Fibroblast of the aortic adventitia (primary cell): Measurements from ENCODE around the gene LCT. TPM values are rescaled to one million over a fixed set of nuclear protein-coding genes. Genes with fewer than 3 reads are reported as not detected.

Experiments
- DNase-seq: peaks from one replicate; pipeline ENCODE4 v3.0.0-alpha.2; 2010; ENCODE audit warnings: low read depth
- H3K4me3 ChIP-seq: 2 replicates; pipeline ENCODE4 v1.5.1; 2011; ENCODE audit warnings: low read depth, mild to moderate bottlenecking, control low read depth, low read length, moderate library complexity
- CTCF ChIP-seq: IDR thresholded peaks from 2 replicates; pipeline ENCODE4 v1.5.1; 2011; ENCODE audit warnings: mild to moderate bottlenecking, low read length, control low read depth, inconsistent platforms; ENCODE audit not compliant: insufficient read depth
- total RNA-seq: library from RNA; depleted of rRNA; stranded (reverse); fragments of >200 nt; gene quantifications from 2 replicates; pipeline ENCODE4 v1.2.3, GENCODE V29; 2012; ENCODE audit warnings: low replicate concordance

The LCT gene
- total RNA-seq, 1 donor: not detected

DNA sequence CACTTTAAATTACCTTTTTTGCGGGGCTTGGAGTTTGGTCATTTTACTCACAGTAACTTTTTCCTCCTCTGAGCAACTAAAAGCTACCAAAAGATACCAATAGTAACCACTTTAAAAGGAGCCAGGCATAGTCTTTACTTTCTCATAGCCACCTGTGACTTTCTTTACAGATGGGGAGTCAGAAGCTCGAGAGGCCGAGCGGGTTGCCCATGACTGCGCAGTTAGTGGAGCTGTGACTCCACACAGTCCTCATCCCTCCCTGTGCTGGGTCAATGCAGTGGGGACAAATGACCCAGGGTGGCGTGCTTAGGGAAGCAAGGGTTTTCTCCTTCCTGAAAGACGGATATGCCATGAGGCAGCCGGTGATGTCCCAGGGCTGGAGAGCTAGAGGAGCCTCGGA, 11.9 kb downstream of the LCT start:
- no peak for TF ChIP-seq CTCF
- no peak for DNase-seq
- no peak overlapping the region for H3K4me3 ChIP-seq

DNA sequence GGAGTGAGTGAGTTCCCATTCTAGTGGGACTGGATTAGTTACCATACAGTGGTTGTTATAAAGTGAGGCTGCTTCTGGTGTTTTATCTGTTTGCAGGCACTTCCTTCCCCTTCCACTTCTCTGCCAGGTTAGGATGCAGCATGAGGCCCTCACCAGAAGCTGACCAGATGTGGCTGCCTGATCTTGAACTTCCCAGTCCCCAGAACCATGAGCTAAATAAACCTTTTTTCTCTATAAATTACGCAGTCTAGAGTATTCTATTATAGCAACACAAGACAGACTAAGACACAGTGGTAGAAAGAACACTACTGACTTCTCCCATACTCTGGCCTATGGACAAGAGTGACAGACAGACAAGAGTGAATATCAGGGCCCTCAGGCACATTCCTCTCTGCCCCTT, 14.1 kb downstream of the LCT start:
- H3K4me3 ChIP-seq: no peak overlapping the region
- DNase-seq: no peak
- TF ChIP-seq CTCF: no peak

DNA sequence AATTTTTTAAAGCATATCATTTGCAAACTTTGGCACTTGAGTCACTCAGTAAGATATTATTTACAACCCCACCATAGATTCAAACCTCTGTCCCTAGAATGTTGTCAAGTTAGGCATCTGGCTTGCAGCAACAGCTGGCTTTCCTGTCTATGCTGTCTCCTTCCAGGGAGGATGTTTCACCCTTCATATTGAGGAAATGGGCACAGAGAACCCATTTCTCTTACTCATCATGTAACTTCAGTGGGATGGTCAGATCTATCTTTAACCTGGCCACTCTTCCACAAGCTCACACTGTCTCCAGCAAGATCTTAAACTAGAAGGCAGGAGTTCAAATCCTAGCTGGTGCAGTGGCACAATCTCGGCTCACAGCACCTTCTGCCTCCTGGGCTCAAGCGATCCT, 15.8 kb downstream of the LCT start:
- H3K4me3 ChIP-seq: no peak overlapping the region
- no peak for TF ChIP-seq CTCF
- DNase-seq: no peak

DNA sequence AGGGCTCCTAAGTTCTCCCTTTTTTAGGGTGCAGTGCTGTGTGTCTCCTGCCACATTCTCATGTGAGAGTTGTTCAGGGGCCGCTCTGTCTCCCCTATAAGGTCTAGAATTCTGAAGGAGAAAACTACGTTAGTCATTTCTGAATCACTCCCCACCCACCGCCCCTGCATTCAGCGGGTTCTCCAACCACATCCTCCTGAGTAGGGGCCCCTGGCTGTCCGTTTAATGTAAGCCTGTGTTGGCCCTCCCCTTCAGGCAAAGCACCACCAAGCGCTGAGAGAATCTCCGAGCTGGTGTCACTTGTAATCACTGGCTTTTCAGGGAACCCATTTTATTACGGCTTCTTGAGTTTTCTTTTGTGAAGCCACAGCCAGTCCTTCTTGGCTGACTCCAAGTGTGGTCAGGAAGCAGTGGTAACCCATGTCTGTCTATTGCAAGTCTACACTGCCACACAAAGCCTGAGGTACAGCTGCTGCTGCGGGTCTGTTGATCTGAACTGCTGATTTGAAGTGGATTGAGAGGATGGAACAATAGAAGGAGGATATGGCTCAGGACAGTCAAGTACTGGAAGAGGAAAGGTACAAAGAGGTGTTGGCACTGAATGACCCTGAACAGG, 16.9 kb downstream of the LCT start:
- no peak for DNase-seq
- no peak for TF ChIP-seq CTCF
- H3K4me3 ChIP-seq: no peak overlapping the region

- peak; percentile 27 for TF ChIP-seq CTCF
- no peak overlapping the region for H3K4me3 ChIP-seq
- DNase-seq: peak; percentile 14
Observed at GRCh38 chr2:135818937-135819610, 17.9 kb downstream of the LCT start.

DNA sequence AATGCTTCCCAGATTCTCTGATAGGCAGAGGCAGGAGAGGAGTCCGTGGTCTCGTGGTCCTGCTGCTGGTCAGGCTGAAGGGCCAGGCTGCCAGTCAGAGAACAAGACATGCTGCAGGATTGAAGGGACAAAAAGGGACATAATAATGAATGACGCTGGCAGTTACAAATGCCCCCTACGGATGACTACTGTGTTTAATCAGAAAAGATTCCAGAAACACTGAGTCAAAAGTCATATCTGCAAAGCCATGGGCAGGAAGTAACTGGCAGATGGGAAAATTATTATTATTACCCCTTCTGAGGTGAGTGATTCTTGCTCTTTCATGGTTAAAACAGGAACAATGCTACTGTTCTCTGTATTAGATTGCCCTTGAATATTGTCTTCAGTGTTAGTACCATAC, 19.0 kb downstream of the LCT start:
- no peak for TF ChIP-seq CTCF
- DNase-seq: no peak
- H3K4me3 ChIP-seq: no peak overlapping the region
